Measurements from ENCODE around the gene PPP1R7. TPM values are rescaled to one million over a fixed set of nuclear protein-coding genes. Genes with fewer than 3 reads are reported as not detected.

PPP1R7 gene
- polyA plus RNA-seq, 1 experiment = 99.0 TPM

GRCh38 chr2:241140445-241140840 is 9.8 kb upstream of the PPP1R7 start:
- TF ChIP-seq CTCF (IDR thresholded peaks at IDR 0.05; ENCODE audit: low read depth, low read length) = no peak
- ChIA-PET CTCF (no interaction called here), POLR2A (no interaction called here)
- Histone ChIP-seq H3K4me3 (ENCODE audit: low read depth, low read length) (no peak overlapping the region), H3K9me3 (ENCODE audit: control insufficient read depth, insufficient read depth, low read length) (no peaks in the 10 kb centered on the region), H3K27ac (ENCODE audit: low read depth, low read length) (no peak overlapping the region), H3K27me3 (ENCODE audit: control insufficient read depth, insufficient read depth, low read length) (no peaks in the 10 kb centered on the region)
- DNase-seq (ENCODE audit: low read depth, low spot score) = no peak

GRCh38 chr2:241141214-241141770 is 9.0 kb upstream of the PPP1R7 start:
- no peak for TF ChIP-seq CTCF (IDR thresholded peaks at IDR 0.05; ENCODE audit: low read depth, low read length)
- CTCF ChIA-PET = no interaction called here
- no peak overlapping the region for H3K4me3 ChIP-seq (ENCODE audit: low read depth, low read length)
- POLR2A ChIA-PET = no interaction called here
- no peaks in the 10 kb centered on the region for H3K27me3 ChIP-seq (ENCODE audit: control insufficient read depth, insufficient read depth, low read length)
- DNase-seq (ENCODE audit: low read depth, low spot score) = no peak
- no peaks in the 10 kb centered on the region for H3K9me3 ChIP-seq (ENCODE audit: control insufficient read depth, insufficient read depth, low read length)
- no peak overlapping the region for H3K27ac ChIP-seq (ENCODE audit: low read depth, low read length)

DNA sequence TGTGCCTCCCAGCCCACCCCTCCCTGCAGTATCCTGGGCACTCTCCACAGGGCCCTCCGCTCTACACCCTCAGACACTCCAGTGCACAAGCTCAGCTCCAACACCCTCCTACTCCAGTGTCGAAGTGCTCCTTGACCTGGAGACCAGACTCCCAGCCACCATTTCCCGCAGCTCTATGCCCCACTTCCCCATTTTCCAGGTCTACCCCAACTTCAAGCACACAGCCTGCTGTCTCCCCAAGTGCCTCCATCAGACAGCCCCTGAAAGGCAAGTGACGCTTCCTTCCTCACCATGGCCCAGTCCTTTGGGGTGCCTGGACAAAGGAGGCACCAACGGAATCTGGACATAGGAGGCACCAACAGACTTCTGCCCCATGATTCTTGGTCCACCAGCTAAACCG is 8.2 kb upstream of the PPP1R7 start:
- CTCF ChIA-PET = no interaction called here
- POLR2A ChIA-PET = no interaction called here
- Histone ChIP-seq H3K27ac (ENCODE audit: low read depth, low read length) (no peak overlapping the region), H3K27me3 (ENCODE audit: control insufficient read depth, insufficient read depth, low read length) (no peaks in the 10 kb centered on the region), H3K9me3 (ENCODE audit: control insufficient read depth, insufficient read depth, low read length) (no peaks in the 10 kb centered on the region), H3K4me3 (ENCODE audit: low read depth, low read length) (no peak overlapping the region)
- no peak for TF ChIP-seq CTCF (IDR thresholded peaks at IDR 0.05; ENCODE audit: low read depth, low read length)
- no peak for DNase-seq (ENCODE audit: low read depth, low spot score)

DNA sequence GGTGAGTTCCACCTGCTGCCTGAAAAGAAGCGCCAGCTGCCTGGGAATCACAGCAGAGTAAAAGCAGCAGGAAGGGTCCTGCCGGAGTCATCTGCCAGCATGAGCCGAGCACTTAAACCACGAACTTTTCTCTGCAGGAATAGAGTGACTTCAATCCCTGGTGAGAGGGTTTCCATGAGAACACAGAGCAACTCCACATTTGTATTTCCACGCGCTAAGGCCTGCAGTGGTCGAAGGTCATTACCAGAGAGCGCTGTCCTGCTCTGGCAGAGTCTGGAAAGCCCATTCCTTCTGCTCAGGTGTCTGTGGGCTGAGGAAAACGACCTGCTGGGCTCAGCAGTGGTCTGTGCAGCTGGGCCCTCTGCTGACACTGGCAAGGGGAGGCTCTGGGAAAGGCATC is 7.7 kb upstream of the PPP1R7 start:
- no peak for TF ChIP-seq CTCF (IDR thresholded peaks at IDR 0.05; ENCODE audit: low read depth, low read length)
- ChIA-PET CTCF (no interaction called here), POLR2A (no interaction called here)
- Histone ChIP-seq H3K27ac (ENCODE audit: low read depth, low read length) (no peak overlapping the region), H3K9me3 (ENCODE audit: control insufficient read depth, insufficient read depth, low read length) (no peaks in the 10 kb centered on the region), H3K4me3 (ENCODE audit: low read depth, low read length) (no peak overlapping the region), H3K27me3 (ENCODE audit: control insufficient read depth, insufficient read depth, low read length) (no peaks in the 10 kb centered on the region)
- no peak for DNase-seq (ENCODE audit: low read depth, low spot score)

DNA sequence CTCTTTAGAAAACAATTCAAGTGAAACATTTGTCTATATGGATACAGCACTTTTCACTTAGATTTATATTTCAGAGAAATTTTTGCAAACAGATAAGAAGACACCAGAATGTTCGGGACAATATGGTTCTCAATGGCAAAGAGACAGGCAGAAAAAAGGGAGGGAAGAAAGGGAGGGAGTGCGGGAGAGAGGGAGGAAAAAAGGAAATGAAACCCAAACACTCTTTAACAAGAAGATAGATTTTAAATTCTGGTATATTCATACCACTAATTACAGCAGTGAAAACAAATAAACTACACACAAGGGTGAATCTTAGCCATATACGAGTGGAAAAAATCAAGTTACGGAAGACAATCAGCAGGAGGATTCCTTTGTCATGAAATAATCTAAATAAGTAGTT is 4.0 kb upstream of the PPP1R7 start:
- no peak overlapping the region for H3K4me3 ChIP-seq (ENCODE audit: low read depth, low read length)

More for the DNA sequence above, 4.0 kb upstream of the PPP1R7 start:
- ChIA-PET CTCF (interaction anchor here (1.1 kb wide), 1 partner anchor 232 kb away, joined by 4 read pairs; no protein-coding TSS in a partner anchor), POLR2A (no interaction called here)
- no peak for TF ChIP-seq CTCF (IDR thresholded peaks at IDR 0.05; ENCODE audit: low read depth, low read length)
- H3K27me3 ChIP-seq (ENCODE audit: control insufficient read depth, insufficient read depth, low read length) = no peaks in the 10 kb centered on the region
- DNase-seq (ENCODE audit: low read depth, low spot score) = no peak
- H3K27ac ChIP-seq (ENCODE audit: low read depth, low read length) = no peak overlapping the region
- H3K9me3 ChIP-seq (ENCODE audit: control insufficient read depth, insufficient read depth, low read length) = no peaks in the 10 kb centered on the region; the same call in 1 of the 2 replicates
